Spleen (tissue), 11 donors: ENCODE measurements around the gene SELENOW. TPM values are rescaled to one million over a fixed set of nuclear protein-coding genes. Genes with fewer than 3 reads are reported as not detected.

ENCODE experiments used
- DNase-seq: peaks from one replicate; pipeline ENCODE4 v3.0.0-alpha.2; 2020
- H3K27ac ChIP-seq, 8 donors: fragments of 200-600 bp; sonication (generic) in 7 of 8; 1 replicate in 4 of 8; 2 replicates in 4 of 8; pipeline versions ENCODE4 v1.5.0 to v1.8.0; 2016 to 2021; ENCODE audit warnings: inconsistent platforms in 4 of 8, mild to moderate bottlenecking in 4 of 8, moderate library complexity in 1 of 8
- H3K27me3 ChIP-seq, 7 donors: fragments of 200-600 bp; sonication (generic) in 6 of 7; replicated peaks in 1 of 7; 1 replicate in 4 of 7; 2 replicates in 3 of 7; pipeline versions ENCODE4 v1.5.0 to v1.8.0; 2016 to 2021; ENCODE audit warnings: inconsistent platforms in 3 of 7, mild to moderate bottlenecking in 1 of 7
- H3K36me3 ChIP-seq, 6 donors: fragments of 200-600 bp; sonication (generic) in 5 of 6; 1 replicate in 4 of 6; 2 replicates in 2 of 6; pipeline versions ENCODE4 v1.5.0 to v1.8.0; 2016 to 2021; ENCODE audit warnings: inconsistent platforms in 2 of 6
- H3K4me1 ChIP-seq, 6 donors: fragments of 200-600 bp; sonication (generic) in 5 of 6; 1 replicate in 3 of 6; 2 replicates in 3 of 6; pipeline versions ENCODE4 v1.5.0 to v1.8.0; 2016 to 2021; ENCODE audit warnings: inconsistent platforms in 3 of 6
- H3K4me3 ChIP-seq, 8 donors: fragments of 200-600 bp; sonication (generic) in 7 of 8; 1 replicate in 4 of 8; 2 replicates in 4 of 8; pipeline versions ENCODE4 v1.5.0 to v1.8.0; 2016 to 2021; ENCODE audit warnings: inconsistent platforms in 4 of 8, mild to moderate bottlenecking in 4 of 8, moderate library complexity in 2 of 8
- H3K9me3 ChIP-seq, 8 donors: fragments of 200-600 bp; sonication (generic) in 7 of 8; 1 replicate in 4 of 8; 2 replicates in 4 of 8; pipeline versions ENCODE4 v1.5.0 to v1.8.0; 2016 to 2021; ENCODE audit warnings: inconsistent platforms in 4 of 8
- POLR2A ChIP-seq, 3 donors: fragments of 450-650 bp; IDR thresholded peaks; one replicate each; pipeline ENCODE4 v1.5.1; 2017; ENCODE audit warnings: antibody characterized with exemption in 3 of 3, mild to moderate bottlenecking in 1 of 3
- POLR2AphosphoS5 ChIP-seq, 3 donors: sonication (generic); formaldehyde crosslinking; IDR thresholded peaks; one replicate each; pipeline ENCODE4 v1.5.1; 2017; ENCODE audit warnings: antibody characterized with exemption in 3 of 3
- WGBS, 5 donors: extraction: QIAGEN DNeasy Blood & Tissue Kit in 3 of 5; methylation state at CpG; one replicate each; pipeline versions ENCODE4 v1.1.5 to v1.1.7; 2013 to 2018; 5-methylcytosine and 5-hydroxymethylcytosine counted together
- intact Hi-C: fragments of 100-400 bp; cut with DNase I; formaldehyde crosslinking; loops from one replicate; pipeline ENCODE4 v1.15.0; 2023; ENCODE audit warnings: low total_unique reads
- polyA plus RNA-seq, 3 donors: library from polyadenylated mRNA; stranded (reverse); fragments of 200-250 nt; gene quantifications; one replicate each; pipeline ENCODE4 v1.2.1, GENCODE V29; 2013
- total RNA-seq, 7 donors: library from RNA; depleted of rRNA in 3 of 7; stranded (reverse); fragments of >200 nt in 3 of 7; fragmentation: NEBNext Ultra II Directional in 4 of 7; extraction: Animal tissue kit (Norgen Biotek cat#: 25700) in 4 of 7; gene quantifications; one replicate each; pipeline versions ENCODE4 v1.1.0 to v1.2.1, GENCODE V29; 2016 to 2021
- TF ChIP-seq, protein P1 (sequence below), 11 experiments: fragments of 200-600 bp in 7 of 11; fragments of 450-650 bp in 4 of 11; sonication (generic) in 4 of 11; IDR thresholded peaks in 8 of 11; conservative IDR thresholded peaks in 3 of 11; 1 replicate in 7 of 11; 2 replicates in 4 of 11; pipeline versions ENCODE4 v1.4.0 to v1.8.0; 2016 to 2021; ENCODE audit warnings: antibody characterized with exemption in 11 of 11, inconsistent platforms in 4 of 11, mild to moderate bottlenecking in 1 of 11
- donor health status: healthy with polysubstance abuse.
- donor health status: DM: no; HTN: no; CAD: no; lungs with moderate emphysema.
- donor health status: DM: no; HTN: no; CAD: no.
- donor health status: Bipolar disorder and iron deficiency.
- donor health status: healthy.
- donor health status: DM: no; HTN: no; CAD: no.
- donor health status: DM: yes; HTN: yes; CAD: no.

The SELENOW gene
- total and polyA plus RNA-seq, 10 donors = 137 to 592 (median 302) TPM

DNA sequence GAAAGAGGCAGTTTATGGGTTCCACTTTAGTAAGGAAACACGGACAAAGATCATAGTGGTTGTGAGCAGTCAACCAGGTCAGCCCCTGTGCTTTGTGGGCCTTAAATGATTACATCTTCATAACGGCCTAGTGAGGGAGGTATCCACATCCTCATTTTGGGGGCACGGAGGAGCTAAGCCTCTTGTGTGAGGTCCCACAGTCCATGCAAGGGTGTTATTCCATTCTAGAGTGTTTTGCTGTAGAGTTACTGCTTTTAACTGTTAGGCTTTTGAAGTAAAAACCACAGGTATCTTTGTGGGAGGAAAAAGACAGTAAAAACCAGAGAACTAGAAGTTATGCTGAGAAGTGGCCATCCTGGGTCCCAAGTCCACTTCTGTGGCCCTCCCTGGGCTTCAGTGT is 29.2 kb upstream of the SELENOW start:
- Histone ChIP-seq H3K27me3 (no peaks in the 10 kb centered on the region), H3K27ac (no peak overlapping the region), H3K4me3 (no peak overlapping the region), H3K4me1 (peaks cover 21 to 56% (median 49%) of the 10 kb centered on the region in 6 donors), H3K9me3 (no peaks in the 10 kb centered on the region), H3K36me3 (peaks cover 10 to 81% (median 73%) of the 10 kb centered on the region in 6 donors)
- TF ChIP-seq, protein P1, sequence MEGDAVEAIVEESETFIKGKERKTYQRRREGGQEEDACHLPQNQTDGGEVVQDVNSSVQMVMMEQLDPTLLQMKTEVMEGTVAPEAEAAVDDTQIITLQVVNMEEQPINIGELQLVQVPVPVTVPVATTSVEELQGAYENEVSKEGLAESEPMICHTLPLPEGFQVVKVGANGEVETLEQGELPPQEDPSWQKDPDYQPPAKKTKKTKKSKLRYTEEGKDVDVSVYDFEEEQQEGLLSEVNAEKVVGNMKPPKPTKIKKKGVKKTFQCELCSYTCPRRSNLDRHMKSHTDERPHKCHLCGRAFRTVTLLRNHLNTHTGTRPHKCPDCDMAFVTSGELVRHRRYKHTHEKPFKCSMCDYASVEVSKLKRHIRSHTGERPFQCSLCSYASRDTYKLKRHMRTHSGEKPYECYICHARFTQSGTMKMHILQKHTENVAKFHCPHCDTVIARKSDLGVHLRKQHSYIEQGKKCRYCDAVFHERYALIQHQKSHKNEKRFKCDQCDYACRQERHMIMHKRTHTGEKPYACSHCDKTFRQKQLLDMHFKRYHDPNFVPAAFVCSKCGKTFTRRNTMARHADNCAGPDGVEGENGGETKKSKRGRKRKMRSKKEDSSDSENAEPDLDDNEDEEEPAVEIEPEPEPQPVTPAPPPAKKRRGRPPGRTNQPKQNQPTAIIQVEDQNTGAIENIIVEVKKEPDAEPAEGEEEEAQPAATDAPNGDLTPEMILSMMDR (IDR thresholded peaks at IDR 0.05 in 8 of 11, conservative IDR thresholded peaks at IDR 0.05 in 3 of 11) = no peak
- TF ChIP-seq POLR2AphosphoS5 (IDR thresholded peaks at IDR 0.05) = no peak
- intact Hi-C loops = no loop called here
- no peak for DNase-seq
- WGBS, 5 donors = 34 to 62% (median 43%) methylated on average over 3 of the region's 3 CpGs

- Histone ChIP-seq H3K4me3 (no peak overlapping the region), H3K9me3 (no peaks in the 10 kb centered on the region), H3K27me3 (no peaks in the 10 kb centered on the region), H3K4me1 (peaks cover 20 to 46% (median 40%) of the 10 kb centered on the region in 6 donors), H3K36me3 (peaks cover 10 to 95% (median 88%) of the 10 kb centered on the region in 6 donors), H3K27ac (no peak overlapping the region)
- WGBS, 5 donors = 90 to 96% (median 95%) methylated on average over 9 to 18 of the region's 18 CpGs
- intact Hi-C loops = no loop called here
- no peak for TF ChIP-seq POLR2A (IDR thresholded peaks at IDR 0.05)
- TF ChIP-seq, protein P1 (IDR thresholded peaks at IDR 0.05 in 8 of 11, conservative IDR thresholded peaks at IDR 0.05 in 3 of 11) = no peak
- peak in 2 of 3 donors; percentile 5 to 35 for TF ChIP-seq POLR2AphosphoS5 (IDR thresholded peaks at IDR 0.05)
- DNase-seq = no peak
Observed at GRCh38 chr19:47750752-47751151, 27.8 kb upstream of the SELENOW start.

DNA sequence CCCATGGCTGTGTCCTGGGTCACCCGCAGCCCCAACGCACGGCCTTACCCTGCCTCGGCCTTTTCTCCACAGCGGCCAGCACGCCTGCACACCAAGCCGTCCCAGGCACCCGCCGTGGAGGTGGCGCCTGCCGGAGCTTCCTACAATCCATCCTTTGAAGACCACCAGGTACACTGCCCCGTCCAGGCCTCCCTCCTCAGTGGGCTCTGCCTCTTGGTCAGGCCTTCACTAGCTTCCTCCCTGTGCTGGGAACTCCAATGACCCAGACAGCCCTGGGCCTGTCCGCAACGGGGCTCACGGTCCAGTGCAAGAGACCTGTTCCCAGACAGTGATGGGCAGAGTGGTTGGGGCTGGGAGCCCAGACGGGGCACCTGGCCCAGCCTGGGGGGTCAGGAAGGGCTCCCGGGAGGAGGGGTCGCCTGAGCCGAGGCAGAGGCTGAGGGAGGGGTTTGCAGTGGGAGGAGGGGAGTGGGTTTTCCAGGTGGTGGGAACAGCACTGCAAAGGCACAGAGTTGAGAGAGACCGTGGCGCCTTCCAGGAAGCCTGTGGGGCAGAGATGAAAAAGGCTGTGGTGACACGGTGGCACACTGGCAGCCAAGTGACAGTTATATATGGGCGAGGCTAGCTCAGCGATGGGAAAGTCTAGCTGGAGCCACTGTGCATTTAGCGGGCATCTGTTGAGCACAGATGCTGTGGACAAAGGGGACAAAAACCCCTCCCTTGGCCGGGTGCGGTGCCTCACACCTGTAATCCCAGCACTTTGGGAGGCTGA is 25.9 kb upstream of the SELENOW start:
- no peaks in the 10 kb centered on the region for H3K9me3 ChIP-seq
- peaks cover 9 to 28% (median 21%) of the 10 kb centered on the region in 6 donors for H3K4me1 ChIP-seq
- intact Hi-C loops = no loop called here
- H3K36me3 ChIP-seq = peaks cover 10 to 100% (median 98%) of the 10 kb centered on the region in 6 donors
- WGBS, 5 donors = 79 to 85% (median 83%) methylated on average over 18 to 27 of the region's 27 CpGs
- DNase-seq = no peak
- no peaks in the 10 kb centered on the region for H3K27me3 ChIP-seq
- H3K4me3 ChIP-seq = no peak overlapping the region
- H3K27ac ChIP-seq = no peak overlapping the region
- TF ChIP-seq POLR2AphosphoS5 (IDR thresholded peaks at IDR 0.05) (peak in 1 of 3 donors; percentile 53), POLR2A (IDR thresholded peaks at IDR 0.05) (no peak)
- TF ChIP-seq, protein P1 (IDR thresholded peaks at IDR 0.05 in 8 of 11, conservative IDR thresholded peaks at IDR 0.05 in 3 of 11) = no peak
